GM21786 (cell line): Measurements from ENCODE around the gene WBP1L.
A peak's percentile ranks its signal among the peaks of the same experiment; 100 is the strongest.

Experiments
- ATAC-seq: cut with Tn5 transposase; IDR thresholded peaks from one replicate; pipeline ENCODE4 v1.9.1; 2021; ENCODE audit not compliant: unreplicated experiment

The WBP1L gene

GRCh38 chr10:102778781-102779180 is 35.0 kb downstream of the WBP1L start:
- no peak for ATAC-seq

- ATAC-seq: no peak
Observed at GRCh38 chr10:102779680-102780526, 36.2 kb downstream of the WBP1L start.

- no peak for ATAC-seq
Observed at GRCh38 chr10:102780527-102780808, 36.7 kb downstream of the WBP1L start.

- ATAC-seq: no peak
Observed at GRCh38 chr10:102781090-102781920, 37.6 kb downstream of the WBP1L start.

- ATAC-seq: no peak
Observed at GRCh38 chr10:102781921-102782557, 38.3 kb downstream of the WBP1L start.

- no peak for ATAC-seq
Observed at GRCh38 chr10:102782673-102783551, 39.2 kb downstream of the WBP1L start.

GRCh38 chr10:102783568-102783967 is 39.8 kb downstream of the WBP1L start:
- ATAC-seq: no peak

GRCh38 chr10:102785818-102786217 is 42.1 kb downstream of the WBP1L start:
- no peak for ATAC-seq

- no peak for ATAC-seq
Observed at GRCh38 chr10:102791754-102792395, 48.1 kb downstream of the WBP1L start.

GRCh38 chr10:102795453-102796406 is 52.0 kb downstream of the WBP1L start:
- peak; percentile 22 for ATAC-seq

- ATAC-seq: peak; percentile 98
Observed at GRCh38 chr10:102796407-102797176, 52.8 kb downstream of the WBP1L start.

- no peak for ATAC-seq
Observed at GRCh38 chr10:102799691-102800471, 56.1 kb downstream of the WBP1L start.

- ATAC-seq: no peak
Observed at GRCh38 chr10:102800611-102801335, 57.0 kb downstream of the WBP1L start.

GRCh38 chr10:102801496-102801895 is 57.7 kb downstream of the WBP1L start:
- ATAC-seq: no peak

- ATAC-seq: no peak
Observed at GRCh38 chr10:102801978-102802377, 58.2 kb downstream of the WBP1L start.

GRCh38 chr10:102802920-102803534 is 59.3 kb downstream of the WBP1L start:
- peak; percentile 61 for ATAC-seq
